ENCODE results near the gene NR2F2. TPM values are rescaled to one million over a fixed set of nuclear protein-coding genes. Genes with fewer than 3 reads are reported as not detected.

NR2F2 gene
- total RNA-seq, 2 donors from 2014 or later = 31.8 to 49.8 TPM

- no peak for TF ChIP-seq CTCF (IDR thresholded peaks at IDR 0.05)
- Histone ChIP-seq H3K9me3 (no peaks in the 10 kb centered on the region), H3K4me1 (ENCODE audit: control insufficient read depth in 1 of 2, low read depth in 2 of 2) (peaks cover 3 to 43% of the 10 kb centered on the region in 2 donors), H3K27me3 (replicated peaks; ENCODE audit: insufficient read depth) (peaks cover 3% of the 10 kb centered on the region), H3K27ac (peak overlapping the region; percentile 75 to 79), H3K36me3 (no peaks in the 10 kb centered on the region), H3K4me3 (peak overlapping the region; percentile 76)
- no peak for DNase-seq (ENCODE audit: low spot score)
- ATAC-seq (ENCODE audit: insufficient number of reproducible peaks, low FRiP score, low read depth) = peak; percentile 21
These were observed 8.6 kb upstream of the NR2F2 start for GRCh38 chr15:96321639-96322535.

- Histone ChIP-seq H3K9me3 (no peaks in the 10 kb centered on the region), H3K4me1 (ENCODE audit: control insufficient read depth in 1 of 2, low read depth in 2 of 2) (peaks cover 3 to 47% of the 10 kb centered on the region in 2 donors), H3K27me3 (replicated peaks; ENCODE audit: insufficient read depth) (peaks cover 3% of the 10 kb centered on the region), H3K27ac (peak overlapping the region; percentile 75 to 79), H3K4me3 (peak overlapping the region; percentile 76), H3K36me3 (no peaks in the 10 kb centered on the region)
- no peak for TF ChIP-seq CTCF (IDR thresholded peaks at IDR 0.05)
- DNase-seq (ENCODE audit: low spot score) = no peak
- ATAC-seq (ENCODE audit: insufficient number of reproducible peaks, low FRiP score, low read depth) = no peak
These were observed 7.8 kb upstream of the NR2F2 start for GRCh38 chr15:96322536-96323318.

- Histone ChIP-seq H3K36me3 (no peaks in the 10 kb centered on the region), H3K27me3 (replicated peaks; ENCODE audit: insufficient read depth) (peaks cover 3% of the 10 kb centered on the region), H3K27ac (peak overlapping the region; percentile 65 to 78), H3K4me3 (no peak overlapping the region), H3K9me3 (no peaks in the 10 kb centered on the region), H3K4me1 (ENCODE audit: control insufficient read depth in 1 of 2, low read depth in 2 of 2) (peaks cover 0 to 50% of the 10 kb centered on the region in 2 donors)
- no peak for ATAC-seq (ENCODE audit: insufficient number of reproducible peaks, low FRiP score, low read depth)
- no peak for DNase-seq (ENCODE audit: low spot score)
- TF ChIP-seq CTCF (IDR thresholded peaks at IDR 0.05) = no peak
These were observed 7.0 kb upstream of the NR2F2 start for GRCh38 chr15:96323319-96324145.

GRCh38 chr15:96324192-96324895, 6.2 kb upstream of the NR2F2 start:
- Histone ChIP-seq H3K36me3 (no peaks in the 10 kb centered on the region), H3K27me3 (replicated peaks; ENCODE audit: insufficient read depth) (peaks cover 3% of the 10 kb centered on the region), H3K27ac (peak overlapping the region; percentile 65 to 78), H3K4me3 (peak overlapping the region; percentile 78), H3K4me1 (ENCODE audit: control insufficient read depth in 1 of 2, low read depth in 2 of 2) (peaks cover 0 to 52% of the 10 kb centered on the region in 2 donors), H3K9me3 (no peaks in the 10 kb centered on the region)
- TF ChIP-seq CTCF (IDR thresholded peaks at IDR 0.05) = no peak
- DNase-seq (ENCODE audit: low spot score) (no peak), ATAC-seq (ENCODE audit: insufficient number of reproducible peaks, low FRiP score, low read depth) (no peak)

Measured in thoracic aorta (tissue), 2 donors.